H1 (cell line): ENCODE measurements around the gene SSTR1. TPM values are rescaled to one million over a fixed set of nuclear protein-coding genes. Genes with fewer than 3 reads are reported as not detected.

Experiments used
- KDM4A ChIP-seq: IDR thresholded peaks from one replicate; pipeline ENCODE4 v1.7.1; 2012; ENCODE audit warnings: low read depth, mild to moderate bottlenecking, moderate library complexity, low read length, inconsistent platforms; ENCODE audit not compliant: severe bottlenecking
- POLR2A ChIP-seq, 2 experiments: IDR thresholded peaks; 1 replicate in 1 of 2; 2 replicates in 1 of 2; pipeline ENCODE4 v1.6.1; 2011; ENCODE audit warnings: low read depth in 2 of 2, low read length in 2 of 2, mild to moderate bottlenecking in 2 of 2; ENCODE audit errors: control extremely low read depth in 1 of 2
- polyA plus RNA-seq, 7 experiments: library from polyadenylated mRNA; depleted of rRNA in 3 of 7; stranded (reverse) in 5 of 7; unstranded in 2 of 7; fragments of >200 nt in 5 of 7; fragments of 200-250 nt in 2 of 7; gene quantifications; 1 replicate in 5 of 7; 2 replicates in 1 of 7; 4 replicates in 1 of 7; pipeline versions ENCODE4 v1.2.1 to v1.2.3, GENCODE V29; 2011 to 2013; ENCODE audit warnings: missing spikeins in 2 of 7, mixed read lengths in 2 of 7
- total RNA-seq: library from RNA; stranded (reverse); fragmentation: NEBNext Ultra II Directional; extraction: Animal tissue kit (Norgen Biotek cat#: 25700); gene quantifications from 2 replicates; pipeline ENCODE4 v1.2.1, GENCODE V29; 2021

The SSTR1 gene
- total and polyA plus RNA-seq, 2 of the 8 experiments (the other 6 are each of a cell fraction or from before 2014, with no cell fraction given): 0.82 to 0.93 TPM

GRCh38 chr14:38206689-38207376 lies 871 bp upstream of the SSTR1 start (continued):
- TF ChIP-seq POLR2A (IDR thresholded peaks at IDR 0.05; ENCODE audit: control extremely low read depth in 1 of 2, low read depth in 2 of 2, low read length in 2 of 2) (peak in 1 of 2 experiments; percentile 43; a peak in 1 of 3 replicates), KDM4A (no peak)
